Heart left ventricle (tissue), 16 donors: ENCODE results near the gene ABHD17C. TPM values are rescaled to one million over a fixed set of nuclear protein-coding genes. Genes with fewer than 3 reads are reported as not detected.

ENCODE experiments used
- ATAC-seq, 4 donors: fragments of 200-7000 bp; cut with Tn5 transposase; one replicate each; pipeline ENCODE4 v1.9.1; 2020 to 2022; ENCODE audit warnings: moderate library complexity in 4 of 4, mild to moderate bottlenecking in 3 of 4, moderate number of reproducible peaks in 1 of 4
- DNase-seq, 5 donors: peaks; one replicate each; pipeline ENCODE4 v3.0.0-alpha.2; 2020
- H3K27ac ChIP-seq, 12 donors: fragments of 200-600 bp; sonication (generic) in 4 of 12; one replicate each; pipeline versions ENCODE4 v1.5.0 to v1.8.0; 2016 to 2022; ENCODE audit warnings: mild to moderate bottlenecking in 2 of 12
- H3K27me3 ChIP-seq, 9 donors: fragments of 200-600 bp; sonication (generic) in 2 of 9; one replicate each; pipeline versions ENCODE4 v1.5.1 to v1.8.0; 2016 to 2022; ENCODE audit warnings: mild to moderate bottlenecking in 3 of 9
- H3K36me3 ChIP-seq, 9 donors: fragments of 200-600 bp; sonication (generic) in 2 of 9; one replicate each; pipeline versions ENCODE4 v1.5.0 to v1.8.0; 2018 to 2022; ENCODE audit warnings: mild to moderate bottlenecking in 2 of 9
- H3K4me1 ChIP-seq, 12 donors: fragments of 200-600 bp; sonication (generic) in 4 of 12; one replicate each; pipeline versions ENCODE4 v1.5.0 to v1.8.0; 2016 to 2022; ENCODE audit warnings: mild to moderate bottlenecking in 3 of 12
- H3K4me3 ChIP-seq, 12 donors: fragments of 200-600 bp; sonication (generic) in 4 of 12; one replicate each; pipeline versions ENCODE4 v1.5.0 to v1.8.0; 2017 to 2022; ENCODE audit warnings: mild to moderate bottlenecking in 9 of 12, moderate library complexity in 4 of 12
- H3K9me3 ChIP-seq, 12 donors: fragments of 200-600 bp; sonication (generic) in 4 of 12; one replicate each; pipeline versions ENCODE4 v1.5.0 to v1.8.0; 2016 to 2022; ENCODE audit warnings: mild to moderate bottlenecking in 1 of 12
- POLR2A ChIP-seq, 2 donors: fragments of 450-650 bp; IDR thresholded peaks; one replicate each; pipeline ENCODE4 v1.6.1; 2017; ENCODE audit warnings: antibody characterized with exemption in 2 of 2, mild to moderate bottlenecking in 2 of 2, moderate library complexity in 2 of 2
- WGBS, 4 donors: extraction: QIAGEN DNeasy Blood & Tissue Kit in 2 of 4; methylation state at CpG; one replicate each; pipeline versions ENCODE4 v1.1.5 to v1.1.7; 2013 to 2018; 5-methylcytosine and 5-hydroxymethylcytosine counted together
- intact Hi-C, 10 donors: fragments of 100-400 bp; cut with DNase I; formaldehyde crosslinking; loops; one replicate each; pipeline versions ENCODE4 v1.11.1 to v1.14.2; 2022
- polyA plus RNA-seq, 2 donors: library from polyadenylated mRNA; stranded (reverse); fragments of 200-250 nt; gene quantifications; one replicate each; pipeline ENCODE4 v1.2.3, GENCODE V29; 2013
- total RNA-seq, 9 donors: library from RNA; depleted of rRNA in 2 of 9; stranded (reverse); fragments of >200 nt in 2 of 9; fragmentation: NEBNext Ultra II Directional in 3 of 9; extraction: Animal tissue kit (Norgen Biotek cat#: 25700) in 3 of 9; gene quantifications; one replicate each; pipeline versions ENCODE4 v1.1.0 to v1.2.4, GENCODE V29; 2016 to 2023
- TF ChIP-seq, protein P1 (sequence below), 12 donors: fragments of 200-600 bp; sonication (generic) in 4 of 12; IDR thresholded peaks; one replicate each; pipeline versions ENCODE4 v1.5.0 to v1.8.0; 2018 to 2022; ENCODE audit warnings: antibody characterized with exemption in 12 of 12, mild to moderate bottlenecking in 5 of 12
- donor health status: ischemic (EF 13 %, LVEDD 7.1; RV severe dilation, severe dysfunction).
- donor health status: healthy with polysubstance abuse.
- donor health status: DM: no; HTN: yes; CAD: no.
- donor health status: DM: no; HTN: no; CAD: no.
- donor health status: ischemic (EF 25% LVEDD 6.9; RV normal size, moderate dysfunction).
- donor health status: ischemic (EF 25% LVEDD 5.7; RV mildly dilated, moderate dysfunction).
- donor health status: healthy.
- donor health status: DM: yes; HTN: yes; CAD: no.
- donor health status: ischemic (EF 35%, LVEDD 5.7; RV mildly dilated, moderate dysfunction).
- donor health status: nonischemic (EF 11% LVEDD 7.7; RV severe dilation, severe dysfunction).
- donor health status: DM: yes; HTN: yes; CAD: no.
- donor health status: PGD.
- donor health status: ischemic (EF 29% LVEDD 5.4; RV normal size, mild dysfunction).
- donor health status: nonischemic (EF 23%, LVEDD 6.1; RV moderate dilation, normal function).

The ABHD17C gene
- total and polyA plus RNA-seq, 11 donors = 2.8 to 10.2 (median 5.6) TPM

GRCh38 chr15:80787316-80787715 is 92.2 kb downstream of the ABHD17C start:
- no peaks in the 10 kb centered on the region for H3K36me3 ChIP-seq
- no peak for DNase-seq
- H3K9me3 ChIP-seq = no peaks in the 10 kb centered on the region
- 84 to 97% (median 89%) methylated on average over 3 of the region's 3 CpGs for WGBS, 4 donors
- H3K27ac ChIP-seq = no peak overlapping the region
- H3K27me3 ChIP-seq = peaks cover 0 to 19% (median 3%) of the 10 kb centered on the region in 9 donors
- no peak for ATAC-seq
- intact Hi-C loops = loop anchor here in 1 of 10 donors (10.0 kb wide), 1 partner anchor 333 kb away; no protein-coding TSS in a partner anchor
- TF ChIP-seq, protein P1, sequence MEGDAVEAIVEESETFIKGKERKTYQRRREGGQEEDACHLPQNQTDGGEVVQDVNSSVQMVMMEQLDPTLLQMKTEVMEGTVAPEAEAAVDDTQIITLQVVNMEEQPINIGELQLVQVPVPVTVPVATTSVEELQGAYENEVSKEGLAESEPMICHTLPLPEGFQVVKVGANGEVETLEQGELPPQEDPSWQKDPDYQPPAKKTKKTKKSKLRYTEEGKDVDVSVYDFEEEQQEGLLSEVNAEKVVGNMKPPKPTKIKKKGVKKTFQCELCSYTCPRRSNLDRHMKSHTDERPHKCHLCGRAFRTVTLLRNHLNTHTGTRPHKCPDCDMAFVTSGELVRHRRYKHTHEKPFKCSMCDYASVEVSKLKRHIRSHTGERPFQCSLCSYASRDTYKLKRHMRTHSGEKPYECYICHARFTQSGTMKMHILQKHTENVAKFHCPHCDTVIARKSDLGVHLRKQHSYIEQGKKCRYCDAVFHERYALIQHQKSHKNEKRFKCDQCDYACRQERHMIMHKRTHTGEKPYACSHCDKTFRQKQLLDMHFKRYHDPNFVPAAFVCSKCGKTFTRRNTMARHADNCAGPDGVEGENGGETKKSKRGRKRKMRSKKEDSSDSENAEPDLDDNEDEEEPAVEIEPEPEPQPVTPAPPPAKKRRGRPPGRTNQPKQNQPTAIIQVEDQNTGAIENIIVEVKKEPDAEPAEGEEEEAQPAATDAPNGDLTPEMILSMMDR (IDR thresholded peaks at IDR 0.05) = no peak
- no peak for TF ChIP-seq POLR2A (IDR thresholded peaks at IDR 0.05)
- no peak overlapping the region for H3K4me3 ChIP-seq
- no peaks in the 10 kb centered on the region for H3K4me1 ChIP-seq

DNA sequence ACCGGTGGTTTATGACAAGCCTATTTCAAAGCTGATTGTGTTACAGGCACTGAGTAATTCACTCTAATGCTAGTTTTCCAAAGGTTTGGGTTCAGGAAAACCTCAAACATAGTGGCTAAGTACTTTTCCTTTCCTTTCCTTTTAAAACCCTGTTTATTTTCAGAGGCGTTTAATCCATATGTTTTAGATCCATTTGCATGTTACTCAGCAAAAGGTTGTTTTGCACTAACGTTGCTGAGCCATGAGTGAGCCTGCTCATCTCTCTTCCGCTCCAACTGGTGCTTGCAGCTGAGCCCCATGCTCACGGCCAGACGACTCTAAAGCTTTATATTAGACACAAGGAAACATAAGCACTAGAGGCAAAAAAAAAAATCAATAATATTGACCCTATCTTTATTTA is 93.4 kb downstream of the ABHD17C start:
- Histone ChIP-seq H3K4me1 (no peaks in the 10 kb centered on the region), H3K36me3 (no peaks in the 10 kb centered on the region), H3K27me3 (peaks cover 0 to 18% (median 3%) of the 10 kb centered on the region in 9 donors), H3K27ac (no peak overlapping the region), H3K9me3 (no peaks in the 10 kb centered on the region), H3K4me3 (no peak overlapping the region)
- intact Hi-C loops = loop anchor here in 1 of 10 donors (10.0 kb wide), 1 partner anchor 334 kb away; no protein-coding TSS in a partner anchor
- WGBS, 4 donors = 72 to 79% (median 75%) methylated on average over 6 of the region's 6 CpGs
- DNase-seq = no peak
- ATAC-seq = no peak
- TF ChIP-seq, protein P1 (IDR thresholded peaks at IDR 0.05) = no peak
- no peak for TF ChIP-seq POLR2A (IDR thresholded peaks at IDR 0.05)

GRCh38 chr15:80789296-80789695 is 94.2 kb downstream of the ABHD17C start:
- DNase-seq (no peak), ATAC-seq (no peak)
- Histone ChIP-seq H3K27me3 (peaks cover 0 to 18% (median 0%) of the 10 kb centered on the region in 9 donors), H3K36me3 (no peaks in the 10 kb centered on the region), H3K4me3 (no peak overlapping the region), H3K4me1 (no peaks in the 10 kb centered on the region), H3K9me3 (no peaks in the 10 kb centered on the region), H3K27ac (no peak overlapping the region)
- intact Hi-C loops = loop anchor here in 1 of 10 donors (10.0 kb wide), 1 partner anchor 334 kb away; no protein-coding TSS in a partner anchor
- TF ChIP-seq, protein P1 (IDR thresholded peaks at IDR 0.05) = no peak
- TF ChIP-seq POLR2A (IDR thresholded peaks at IDR 0.05) = no peak
- 46 to 62% (median 55%) methylated on average over 5 of the region's 5 CpGs for WGBS, 4 donors

- Histone ChIP-seq H3K27ac (no peak overlapping the region), H3K4me1 (no peaks in the 10 kb centered on the region), H3K4me3 (no peak overlapping the region), H3K9me3 (no peaks in the 10 kb centered on the region), H3K36me3 (no peaks in the 10 kb centered on the region), H3K27me3 (peaks cover 0 to 17% (median 0%) of the 10 kb centered on the region in 9 donors)
- ATAC-seq (no peak), DNase-seq (no peak)
- TF ChIP-seq, protein P1 (IDR thresholded peaks at IDR 0.05) = no peak
- TF ChIP-seq POLR2A (IDR thresholded peaks at IDR 0.05) = no peak
- intact Hi-C loops = loop anchor here in 1 of 10 donors (10.0 kb wide), 1 partner anchor 335 kb away; no protein-coding TSS in a partner anchor
- 71 to 89% (median 81%) methylated on average over 4 of the region's 4 CpGs for whole genome bisulfite sequencing, 4 donors
Observed at GRCh38 chr15:80789796-80790195, 94.7 kb downstream of the ABHD17C start.
